ENCODE measurements around the gene HYAL2.
A peak's percentile ranks its signal among the peaks of the same experiment; 100 is the strongest.
"Not testable (repeated sequence)": the region's sequence is repeated elsewhere in the genome, so short reads cannot be mapped to it uniquely, and the experiment has no call there.

HYAL2 gene

DNA sequence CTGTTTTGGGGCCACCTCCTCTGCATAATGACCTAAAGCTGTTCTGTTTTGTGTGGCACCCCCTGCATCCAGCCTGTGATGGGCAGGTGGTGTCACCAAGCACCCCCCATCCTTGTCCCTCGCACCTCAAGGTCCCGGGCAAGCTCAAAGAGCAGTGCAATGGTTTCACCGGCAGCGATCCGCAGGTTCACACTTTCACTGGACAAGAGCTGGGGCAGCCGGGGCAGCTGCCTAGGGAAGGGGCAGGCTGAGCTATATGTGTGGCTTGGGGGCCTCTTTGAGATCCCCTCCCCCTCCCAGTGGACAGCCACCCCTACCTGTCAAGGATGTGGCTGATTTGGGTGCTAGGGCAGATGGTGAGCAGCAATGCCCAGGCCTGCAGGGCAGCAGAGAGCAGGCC is 33.4 kb downstream of the HYAL2 start:
- DNase-seq (ENCODE audit: low spot score): no peak

DNA sequence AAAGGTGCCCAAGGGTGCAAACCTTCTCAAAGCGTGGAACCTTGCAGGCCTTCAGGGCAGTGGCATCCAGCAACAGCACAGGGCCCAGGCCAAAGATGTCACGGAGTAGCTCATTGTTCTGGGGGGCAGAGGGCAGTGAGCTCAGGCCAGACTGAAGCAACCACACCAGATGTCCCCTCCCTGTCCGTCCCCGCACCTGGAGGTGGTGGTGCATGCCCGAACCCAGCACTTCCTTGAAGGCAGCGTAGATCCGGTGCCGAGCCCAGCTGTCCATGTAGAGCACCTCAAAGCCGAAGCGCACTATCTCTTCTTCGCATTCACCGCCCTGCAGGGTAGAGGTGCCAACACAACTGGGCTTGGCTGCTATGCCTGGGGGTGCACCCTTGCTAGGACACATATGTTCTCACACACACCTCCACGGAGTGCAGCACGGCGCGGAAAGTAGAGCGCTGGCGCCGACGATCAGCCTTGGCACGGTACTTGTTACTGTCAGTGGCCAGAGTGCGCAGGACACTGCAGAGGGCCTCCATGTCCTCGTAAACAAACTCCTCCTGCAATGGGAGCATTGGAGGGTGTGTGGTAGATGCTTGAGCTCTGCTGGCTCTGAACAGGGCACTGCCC is 34.0 kb downstream of the HYAL2 start:
- no peak for DNase-seq (ENCODE audit: low spot score)

- DNase-seq (ENCODE audit: low spot score): no peak
These were observed 35.3 kb downstream of the HYAL2 start for GRCh38 chr3:50287262-50287661.

- DNase-seq (ENCODE audit: low spot score): no peak
These were observed 36.0 kb downstream of the HYAL2 start for GRCh38 chr3:50286322-50287227.

DNA sequence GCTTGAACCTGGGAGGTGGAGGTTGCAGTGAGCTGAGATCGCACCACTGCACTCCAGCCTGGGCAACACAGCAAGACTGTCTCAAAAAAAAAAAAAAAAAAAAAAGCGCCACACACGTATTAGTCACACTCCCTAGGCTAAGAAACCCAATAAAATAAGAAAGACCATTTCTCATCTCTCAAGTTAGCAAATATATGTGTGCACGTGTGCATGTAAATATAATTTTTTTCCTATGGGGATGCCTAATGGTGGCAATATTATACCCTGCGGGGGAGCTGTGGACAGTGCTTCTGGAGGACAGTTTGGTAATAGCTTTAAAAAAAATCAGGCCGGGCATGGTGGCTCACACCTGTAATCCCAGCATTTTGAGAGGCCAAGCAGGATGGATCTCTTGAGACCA is 38.4 kb downstream of the HYAL2 start:
- not testable (repeated sequence) for DNase-seq (ENCODE audit: low spot score)

DNA sequence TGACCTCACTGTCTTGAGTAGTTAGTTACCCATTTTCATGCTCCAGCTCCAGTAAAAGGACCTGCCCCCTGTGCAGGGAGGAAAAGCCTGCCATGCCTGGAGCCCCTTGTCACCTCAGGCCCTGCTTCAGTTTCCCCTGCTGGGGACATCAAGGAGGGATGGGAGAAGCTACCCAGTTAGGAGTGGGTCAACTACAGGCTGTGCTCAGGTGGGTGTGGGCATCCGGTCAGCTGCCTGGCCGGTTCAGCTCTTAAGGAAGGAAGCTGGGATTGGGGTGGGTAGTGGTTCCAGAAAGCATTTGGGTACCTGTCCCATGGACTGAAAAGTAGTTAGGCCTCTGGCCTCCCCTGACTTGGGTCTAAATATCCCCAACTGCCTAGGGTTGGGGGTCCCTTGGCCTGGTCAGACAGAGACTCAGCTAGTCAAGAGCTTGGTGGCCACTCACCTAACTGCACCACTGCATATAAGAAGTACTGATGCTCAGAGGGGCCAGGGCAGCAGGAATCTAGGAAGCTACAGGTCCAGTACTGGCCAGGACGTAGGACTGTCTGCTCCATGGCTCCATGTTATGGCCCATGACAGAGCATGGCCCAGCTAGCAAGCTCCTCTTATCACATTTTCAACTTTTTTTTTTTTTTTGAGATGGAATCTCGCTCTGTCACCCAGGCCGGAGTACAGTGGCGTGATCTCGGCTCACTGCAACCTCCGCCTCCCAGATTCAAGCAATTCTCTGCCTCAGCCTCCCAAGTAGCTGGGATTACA is 43.1 kb downstream of the HYAL2 start:
- no peak for DNase-seq (ENCODE audit: low spot score)

DNA sequence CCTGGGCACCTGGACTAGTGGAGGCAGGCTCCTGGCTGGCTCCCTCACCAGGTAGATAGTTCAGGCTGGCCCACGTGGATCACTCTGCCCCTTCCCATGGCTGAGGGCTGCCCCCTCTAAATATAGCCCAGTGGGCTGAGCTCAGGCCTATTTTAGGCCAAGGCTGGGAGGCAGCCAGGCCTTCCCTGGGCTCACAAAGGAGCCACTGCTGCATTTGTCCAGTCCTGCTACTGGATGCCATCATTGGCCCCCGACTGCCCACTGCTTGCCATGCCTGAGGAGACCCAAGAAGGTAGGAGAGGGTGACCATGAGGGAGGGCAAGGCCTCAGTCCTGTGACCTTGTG is 43.7 kb downstream of the HYAL2 start, which contains the start of gene LSMEM2:
Gene LSMEM2 (plus strand): TSS at position 208 of the 345 bp plus-strand sequence. CDS start 27 bp downstream, at position 235.
- no peak for DNase-seq (ENCODE audit: low spot score)

- DNase-seq (ENCODE audit: low spot score): no peak
These were observed 44.2 kb downstream of the HYAL2 start for GRCh38 chr3:50278123-50278879.

DNA sequence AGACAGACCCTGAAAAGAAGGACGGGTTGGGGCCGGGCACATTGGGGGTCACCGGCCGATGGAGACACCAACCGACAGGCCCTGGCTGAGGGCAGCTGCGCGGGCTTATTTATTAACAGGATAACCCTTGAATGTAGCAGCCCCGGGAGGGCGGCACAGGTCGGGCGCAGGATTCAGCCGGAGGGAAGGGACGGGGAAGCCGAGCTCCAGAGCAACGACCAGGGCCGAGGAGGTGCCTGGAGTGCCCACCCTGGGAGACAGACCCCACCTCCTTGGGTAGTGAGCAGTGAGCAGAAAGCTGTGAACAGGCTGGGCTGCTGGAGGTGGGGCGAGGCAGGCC is 45.8 kb downstream of the HYAL2 start:
- DNase-seq (ENCODE audit: low spot score): no peak

DNA sequence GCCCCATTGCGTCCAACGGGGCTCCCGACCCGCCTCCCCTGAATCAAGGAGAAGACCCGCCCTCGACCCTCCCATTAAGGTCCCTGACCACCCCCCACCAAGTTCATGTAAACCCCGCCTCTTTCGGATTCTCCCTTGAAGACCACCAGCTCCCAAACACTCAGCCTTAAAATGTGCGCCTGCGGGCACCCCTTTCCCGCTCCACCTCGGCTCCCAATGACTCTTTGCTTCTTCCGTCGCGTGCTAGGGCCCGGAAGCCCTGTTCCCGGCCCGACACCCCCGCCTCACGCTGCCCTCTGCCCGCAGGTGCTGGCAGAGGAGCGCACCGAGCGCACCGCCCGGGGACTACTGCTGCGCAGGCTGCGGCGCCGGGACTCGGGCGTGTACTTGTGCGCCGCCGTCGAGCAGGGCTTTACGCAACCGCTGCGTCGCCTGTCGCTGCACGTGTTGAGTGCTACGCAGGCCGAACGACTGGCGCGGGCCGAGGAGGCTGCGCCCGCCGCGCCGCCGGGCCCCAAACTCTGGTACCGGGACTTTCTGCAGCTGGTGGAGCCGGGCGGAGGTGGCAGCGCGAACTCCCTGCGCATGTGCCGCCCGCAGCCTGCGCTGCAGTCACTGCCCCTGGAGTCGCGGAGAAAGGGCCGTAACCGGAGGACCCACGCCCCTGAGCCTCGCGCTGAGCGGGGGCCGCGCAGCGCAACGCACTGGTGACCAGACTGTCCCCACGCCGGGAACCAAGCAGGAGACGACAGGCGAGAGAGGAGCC is 46.4 kb downstream of the HYAL2 start:
- no peak for DNase-seq (ENCODE audit: low spot score)

DNA sequence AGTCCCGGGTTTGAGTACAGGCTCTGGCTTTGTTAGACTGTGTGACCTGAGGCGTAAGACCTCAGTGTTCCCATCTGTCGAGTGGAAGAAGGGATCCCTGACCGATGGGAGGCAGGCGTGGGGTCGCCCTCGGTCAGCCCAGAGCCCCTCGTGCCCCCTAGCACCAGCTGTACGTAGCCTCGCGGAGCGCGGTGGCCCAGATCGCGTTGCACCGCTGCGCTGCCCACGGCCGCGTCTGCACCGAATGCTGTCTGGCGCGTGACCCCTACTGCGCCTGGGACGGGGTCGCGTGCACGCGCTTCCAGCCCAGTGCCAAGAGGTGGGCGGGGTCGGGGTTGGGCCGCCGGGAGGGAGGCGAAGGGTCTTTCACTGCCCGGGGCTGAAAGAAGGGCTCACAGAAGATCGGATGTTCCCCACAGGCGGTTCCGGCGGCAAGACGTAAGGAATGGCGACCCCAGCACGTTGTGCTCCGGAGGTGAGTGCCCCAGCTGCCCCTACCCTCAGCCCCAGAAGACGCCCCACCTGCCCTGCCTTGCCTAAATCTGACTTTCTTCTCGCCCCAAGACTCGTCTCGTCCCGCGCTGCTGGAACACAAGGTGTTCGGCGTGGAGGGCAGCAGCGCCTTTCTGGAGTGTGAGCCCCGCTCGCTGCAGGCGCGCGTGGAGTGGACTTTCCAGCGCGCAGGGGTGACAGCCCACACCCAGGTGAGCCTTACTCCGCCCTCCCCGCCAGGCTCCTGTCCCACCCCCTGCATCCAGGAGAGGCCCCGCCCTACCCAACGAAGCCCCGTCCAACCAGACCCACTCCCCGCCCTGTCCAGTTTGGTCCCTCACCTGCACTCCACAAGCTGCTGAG is 47.2 kb downstream of the HYAL2 start:
- no peak for DNase-seq (ENCODE audit: low spot score)

GRCh38 chr3:50274371-50275104 is 48.0 kb downstream of the HYAL2 start:
- no peak for DNase-seq (ENCODE audit: low spot score)

GRCh38 chr3:50273689-50274065 is 48.9 kb downstream of the HYAL2 start:
- no peak for DNase-seq (ENCODE audit: low spot score)

DNA sequence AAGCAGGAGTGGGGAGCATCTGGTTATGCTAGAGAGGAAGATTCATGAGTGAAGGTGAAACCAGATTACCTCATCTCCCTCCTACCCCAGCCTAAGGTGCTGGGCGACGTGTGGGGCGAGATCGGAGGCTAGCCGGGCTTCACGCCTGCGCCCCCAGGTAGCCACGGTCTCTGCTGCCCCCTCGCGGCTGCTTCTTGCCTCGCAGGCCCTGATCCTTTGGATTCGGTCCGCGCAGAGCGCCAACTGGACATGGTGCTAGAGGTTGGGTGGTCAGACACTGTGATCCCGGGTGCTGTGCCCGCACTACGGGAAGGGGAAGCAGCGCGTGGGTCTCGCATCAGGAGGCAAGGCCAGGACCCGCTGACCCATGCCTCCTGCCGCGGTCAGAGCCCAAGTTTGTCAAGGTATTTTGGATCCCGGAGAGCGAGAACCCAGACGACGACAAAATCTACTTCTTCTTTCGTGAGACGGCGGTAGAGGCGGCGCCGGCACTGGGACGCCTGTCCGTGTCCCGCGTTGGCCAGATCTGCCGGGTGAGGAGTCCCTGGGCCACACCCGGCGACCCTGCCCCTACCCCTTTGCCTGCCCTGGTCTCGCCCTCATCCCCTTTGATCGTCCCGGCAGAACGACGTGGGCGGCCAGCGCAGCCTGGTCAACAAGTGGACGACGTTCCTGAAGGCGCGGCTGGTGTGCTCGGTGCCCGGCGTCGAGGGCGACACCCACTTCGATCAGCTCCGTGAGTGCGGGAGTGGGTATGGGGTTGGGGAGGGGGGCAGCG is 49.4 kb downstream of the HYAL2 start:
- DNase-seq (ENCODE audit: low spot score): peak; percentile 94

DNA sequence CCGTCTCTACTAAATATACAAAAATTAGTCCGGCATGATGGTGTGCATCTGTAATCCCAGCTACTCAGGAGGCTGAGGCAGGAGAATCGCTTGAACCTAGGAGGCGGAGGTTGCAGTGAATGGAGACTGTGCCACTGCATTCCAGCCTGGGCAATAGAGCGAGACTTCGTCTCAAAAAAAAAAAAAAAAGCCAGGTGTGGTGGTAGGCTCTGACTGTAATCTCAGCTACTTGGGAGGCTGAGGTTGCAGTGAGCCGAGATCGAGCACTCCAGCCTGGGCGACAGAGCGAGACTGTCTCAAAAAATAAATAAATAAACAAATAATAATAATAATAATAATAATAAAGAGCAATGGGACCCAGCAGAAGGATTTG is 50.0 kb downstream of the HYAL2 start:
- not testable (repeated sequence) for DNase-seq (ENCODE audit: low spot score)

DNA sequence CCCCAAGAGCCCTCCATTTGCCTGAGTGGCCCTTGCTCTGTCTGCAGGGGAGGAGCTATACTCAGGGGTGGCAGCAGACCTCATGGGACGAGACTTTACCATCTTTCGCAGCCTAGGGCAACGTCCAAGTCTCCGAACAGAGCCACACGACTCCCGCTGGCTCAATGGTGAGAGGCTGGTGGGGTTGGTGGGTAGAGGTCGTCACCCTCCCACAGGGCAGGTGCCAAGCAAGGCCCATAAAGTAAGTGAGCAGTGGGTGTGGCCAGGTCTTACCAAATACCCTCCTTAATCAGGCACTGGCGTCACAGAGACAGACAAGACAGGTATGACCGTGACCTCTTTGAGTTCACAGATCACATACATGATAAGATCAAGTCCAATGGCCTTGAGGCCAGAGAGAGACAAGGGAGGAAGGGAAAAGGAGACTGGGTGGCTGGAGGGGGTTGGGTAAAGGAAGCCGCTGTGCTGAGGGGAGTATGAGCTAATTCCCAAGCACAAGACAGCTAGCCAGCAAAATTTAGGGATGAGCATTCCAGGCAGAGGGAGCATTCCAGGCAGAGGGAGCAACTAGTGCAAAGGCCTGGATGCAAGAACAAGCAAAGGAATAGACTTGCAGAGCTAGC is 51.1 kb downstream of the HYAL2 start:
- DNase-seq (ENCODE audit: low spot score): no peak

- DNase-seq (ENCODE audit: low spot score): no peak
These were observed 51.9 kb downstream of the HYAL2 start for GRCh38 chr3:50270422-50271224.

- DNase-seq (ENCODE audit: low spot score): peak; percentile 70
These were observed 52.5 kb downstream of the HYAL2 start for GRCh38 chr3:50269977-50270413.

Measured in GM03348 (cell line).